ENCODE data around the gene C3orf80. TPM values are rescaled to one million over a fixed set of nuclear protein-coding genes. Genes with fewer than 3 reads are reported as not detected.

The C3orf80 gene
- polyA plus RNA-seq, 1 of the 3 experiments (the other 2 are of a cell fraction): not detected

DNA sequence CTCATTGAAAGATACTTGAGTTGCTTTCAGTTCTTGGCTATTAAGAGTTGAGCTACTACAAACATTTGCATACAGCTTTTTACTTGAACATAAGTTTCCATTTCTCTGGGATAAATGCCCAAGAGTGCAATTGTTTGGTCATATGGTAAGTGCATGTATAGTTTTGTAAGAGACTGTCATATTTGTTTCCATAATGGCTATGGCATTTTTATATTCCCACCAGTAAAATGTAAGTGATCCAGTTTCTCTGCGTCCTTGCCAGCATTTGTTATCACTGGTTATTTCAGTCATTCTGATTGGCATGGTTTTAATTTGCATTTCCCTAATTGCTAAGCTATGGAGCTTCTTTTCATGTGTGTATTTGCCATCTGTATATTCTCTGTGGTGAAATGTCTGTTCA is 22.5 kb downstream of the C3orf80 start:
- H3K9ac ChIP-seq: no peak overlapping the region
- WGBS (ENCODE audit: low lambda C conversion rate): 58% methylated on average over 1 of the region's 1 CpG
- no peaks in the 10 kb centered on the region for H3K9me3 ChIP-seq
- no peak overlapping the region for H3K4me3 ChIP-seq (ENCODE audit: low read depth in 2 of 2, low read length in 1 of 2)
- no peaks in the 10 kb centered on the region for H3K79me2 ChIP-seq (ENCODE audit: insufficient read depth)
- no peaks in the 10 kb centered on the region for H4K20me1 ChIP-seq (ENCODE audit: insufficient read depth)
- no peaks in the 10 kb centered on the region for H3K4me1 ChIP-seq (ENCODE audit: control insufficient read depth in 1 of 2, insufficient read depth in 2 of 2, low read depth in 1 of 2, low read length in 1 of 2)
- ChIA-PET CTCF (interaction anchor here (1.3 kb wide), 1 partner anchor 10 kb away, joined by 4 read pairs; no protein-coding TSS in a partner anchor), POLR2A (no interaction called here)
- H3K36me3 ChIP-seq (replicated peaks in 1 of 2; ENCODE audit: control insufficient read depth in 1 of 2, insufficient read depth in 2 of 2, low read length in 1 of 2): no peaks in the 10 kb centered on the region
- no peaks in the 10 kb centered on the region for H3K9me2 ChIP-seq
- H3K27me3 ChIP-seq (ENCODE audit: insufficient read depth): no peaks in the 10 kb centered on the region
- no peak overlapping the region for H3K4me2 ChIP-seq
- H3F3A ChIP-seq (replicated peaks; ENCODE audit: insufficient read depth): no peaks in the 10 kb centered on the region
- no peak overlapping the region for H3K27ac ChIP-seq (ENCODE audit: low read depth in 2 of 2, low read length in 1 of 2)
- TF ChIP-seq TCF12 (IDR thresholded peaks at IDR 0.05) (no peak), EP300 (IDR thresholded peaks at IDR 0.05; ENCODE audit: borderline replicate concordance in 1 of 2, low read depth in 1 of 2, low read length in 1 of 2) (no peak), NRF1 (IDR thresholded peaks at IDR 0.05; ENCODE audit: low read depth, low read length) (no peak), SIN3A (IDR thresholded peaks at IDR 0.05; ENCODE audit: borderline replicate concordance, low read depth, low read length) (no peak), FOXJ3 (CRISPR knock-in tag; IDR thresholded peaks at IDR 0.05) (no peak), RAD21 (IDR thresholded peaks at IDR 0.05; ENCODE audit: low read length) (no peak), FOSL2 (IDR thresholded peaks at IDR 0.05; ENCODE audit: borderline replicate concordance, low read depth) (no peak), RFX5 (IDR thresholded peaks at IDR 0.05; ENCODE audit: low read length) (no peak), TEAD4 (IDR thresholded peaks at IDR 0.05; ENCODE audit: borderline replicate concordance, insufficient read depth) (no peak), JUND (IDR thresholded peaks at IDR 0.05) (no peak), FOXM1 (IDR thresholded peaks at IDR 0.05; ENCODE audit: low read depth) (no peak), MXI1 (IDR thresholded peaks at IDR 0.05; ENCODE audit: low read depth, low read length) (no peak), GATA2 (CRISPR knock-in tag; IDR thresholded peaks at IDR 0.05) (no peak), MEF2A (IDR thresholded peaks at IDR 0.05; ENCODE audit: borderline replicate concordance, low read depth) (no peak), GABPA (IDR thresholded peaks at IDR 0.05; ENCODE audit: low read depth) (no peak), POLR2AphosphoS5 (IDR thresholded peaks at IDR 0.05; ENCODE audit: low read depth, low read length) (no peak), ELF1 (IDR thresholded peaks at IDR 0.05) (no peak)
- TF ChIP-seq, protein P1, sequence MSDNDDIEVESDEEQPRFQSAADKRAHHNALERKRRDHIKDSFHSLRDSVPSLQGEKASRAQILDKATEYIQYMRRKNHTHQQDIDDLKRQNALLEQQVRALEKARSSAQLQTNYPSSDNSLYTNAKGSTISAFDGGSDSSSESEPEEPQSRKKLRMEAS (IDR thresholded peaks at IDR 0.05; ENCODE audit: low read depth): no peak
- TF ChIP-seq, protein P2, sequence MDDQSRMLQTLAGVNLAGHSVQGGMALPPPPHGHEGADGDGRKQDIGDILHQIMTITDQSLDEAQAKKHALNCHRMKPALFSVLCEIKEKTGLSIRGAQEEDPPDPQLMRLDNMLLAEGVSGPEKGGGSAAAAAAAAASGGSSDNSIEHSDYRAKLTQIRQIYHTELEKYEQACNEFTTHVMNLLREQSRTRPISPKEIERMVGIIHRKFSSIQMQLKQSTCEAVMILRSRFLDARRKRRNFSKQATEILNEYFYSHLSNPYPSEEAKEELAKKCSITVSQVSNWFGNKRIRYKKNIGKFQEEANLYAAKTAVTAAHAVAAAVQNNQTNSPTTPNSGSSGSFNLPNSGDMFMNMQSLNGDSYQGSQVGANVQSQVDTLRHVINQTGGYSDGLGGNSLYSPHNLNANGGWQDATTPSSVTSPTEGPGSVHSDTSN (IDR thresholded peaks at IDR 0.05): no peak
- TF ChIP-seq, protein P3, sequence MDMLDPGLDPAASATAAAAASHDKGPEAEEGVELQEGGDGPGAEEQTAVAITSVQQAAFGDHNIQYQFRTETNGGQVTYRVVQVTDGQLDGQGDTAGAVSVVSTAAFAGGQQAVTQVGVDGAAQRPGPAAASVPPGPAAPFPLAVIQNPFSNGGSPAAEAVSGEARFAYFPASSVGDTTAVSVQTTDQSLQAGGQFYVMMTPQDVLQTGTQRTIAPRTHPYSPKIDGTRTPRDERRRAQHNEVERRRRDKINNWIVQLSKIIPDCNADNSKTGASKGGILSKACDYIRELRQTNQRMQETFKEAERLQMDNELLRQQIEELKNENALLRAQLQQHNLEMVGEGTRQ (IDR thresholded peaks at IDR 0.05; ENCODE audit: borderline replicate concordance, low read depth, low read length): no peak
- H2AFZ ChIP-seq (ENCODE audit: low read depth): no peak overlapping the region
- no peak for DNase-seq

DNA sequence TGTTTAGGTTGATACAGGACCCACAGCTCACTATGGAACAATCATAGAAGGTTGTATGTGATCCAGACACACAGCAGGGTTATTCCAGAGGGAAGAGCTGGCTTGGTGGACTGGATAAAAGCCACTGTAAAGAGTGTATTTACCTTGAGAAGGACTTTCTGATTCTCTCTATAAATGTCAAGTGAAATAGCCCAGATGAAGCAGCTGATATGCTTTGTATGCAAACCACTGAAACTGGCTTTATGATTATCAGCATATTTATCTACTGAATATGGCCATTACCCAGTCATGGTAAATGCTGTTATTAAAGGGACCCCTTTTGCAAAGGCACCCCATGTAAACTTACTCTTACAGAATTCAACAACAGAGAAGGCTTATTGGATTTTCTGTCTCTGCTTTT is 28.1 kb downstream of the C3orf80 start:
- no peaks in the 10 kb centered on the region for H3K4me1 ChIP-seq (ENCODE audit: control insufficient read depth in 1 of 2, insufficient read depth in 2 of 2, low read depth in 1 of 2, low read length in 1 of 2)
- H3K36me3 ChIP-seq (replicated peaks in 1 of 2; ENCODE audit: control insufficient read depth in 1 of 2, insufficient read depth in 2 of 2, low read length in 1 of 2): no peaks in the 10 kb centered on the region
- H3K27ac ChIP-seq (ENCODE audit: low read depth in 2 of 2, low read length in 1 of 2): no peak overlapping the region
- CTCF ChIA-PET: no interaction called here
- no peak overlapping the region for H2AFZ ChIP-seq (ENCODE audit: low read depth)
- POLR2A ChIA-PET: no interaction called here
- H3K27me3 ChIP-seq (ENCODE audit: insufficient read depth): no peaks in the 10 kb centered on the region
- no peak overlapping the region for H3K4me2 ChIP-seq
- no peaks in the 10 kb centered on the region for H3F3A ChIP-seq (replicated peaks; ENCODE audit: insufficient read depth)
- no peaks in the 10 kb centered on the region for H3K9me2 ChIP-seq
- no peaks in the 10 kb centered on the region for H3K79me2 ChIP-seq (ENCODE audit: insufficient read depth)
- H3K9ac ChIP-seq: no peak overlapping the region
- no peak for DNase-seq
- H4K20me1 ChIP-seq (ENCODE audit: insufficient read depth): no peaks in the 10 kb centered on the region
- H3K4me3 ChIP-seq (ENCODE audit: low read depth in 2 of 2, low read length in 1 of 2): no peak overlapping the region
- H3K9me3 ChIP-seq: no peaks in the 10 kb centered on the region
- TF ChIP-seq, protein P1 (IDR thresholded peaks at IDR 0.05; ENCODE audit: low read depth): no peak
- TF ChIP-seq CHD2 (IDR thresholded peaks at IDR 0.05; ENCODE audit: low read length, partially characterized antibody) (no peak), ELF1 (IDR thresholded peaks at IDR 0.05) (no peak), EP300 (IDR thresholded peaks at IDR 0.05; ENCODE audit: borderline replicate concordance in 1 of 2, low read depth in 1 of 2, low read length in 1 of 2) (no peak), MXI1 (IDR thresholded peaks at IDR 0.05; ENCODE audit: low read depth, low read length) (no peak), SMC3 (IDR thresholded peaks at IDR 0.05; ENCODE audit: low read depth, low read length) (no peak), EZH2phosphoT487 (IDR thresholded peaks at IDR 0.05; ENCODE audit: borderline replicate concordance, low read depth) (no peak), TAF1 (IDR thresholded peaks at IDR 0.05; ENCODE audit: borderline replicate concordance, low read depth, low read length) (no peak), JUND (IDR thresholded peaks at IDR 0.05) (no peak)
- TF ChIP-seq, protein P4, sequence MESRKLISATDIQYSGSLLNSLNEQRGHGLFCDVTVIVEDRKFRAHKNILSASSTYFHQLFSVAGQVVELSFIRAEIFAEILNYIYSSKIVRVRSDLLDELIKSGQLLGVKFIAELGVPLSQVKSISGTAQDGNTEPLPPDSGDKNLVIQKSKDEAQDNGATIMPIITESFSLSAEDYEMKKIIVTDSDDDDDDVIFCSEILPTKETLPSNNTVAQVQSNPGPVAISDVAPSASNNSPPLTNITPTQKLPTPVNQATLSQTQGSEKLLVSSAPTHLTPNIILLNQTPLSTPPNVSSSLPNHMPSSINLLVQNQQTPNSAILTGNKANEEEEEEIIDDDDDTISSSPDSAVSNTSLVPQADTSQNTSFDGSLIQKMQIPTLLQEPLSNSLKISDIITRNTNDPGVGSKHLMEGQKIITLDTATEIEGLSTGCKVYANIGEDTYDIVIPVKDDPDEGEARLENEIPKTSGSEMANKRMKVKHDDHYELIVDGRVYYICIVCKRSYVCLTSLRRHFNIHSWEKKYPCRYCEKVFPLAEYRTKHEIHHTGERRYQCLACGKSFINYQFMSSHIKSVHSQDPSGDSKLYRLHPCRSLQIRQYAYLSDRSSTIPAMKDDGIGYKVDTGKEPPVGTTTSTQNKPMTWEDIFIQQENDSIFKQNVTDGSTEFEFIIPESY (IDR thresholded peaks at IDR 0.05; ENCODE audit: borderline replicate concordance, low read depth): no peak

Measured in SK-N-SH (cell line).